ENCODE results near the gene BAZ2B. TPM values are rescaled to one million over a fixed set of nuclear protein-coding genes. Genes with fewer than 3 reads are reported as not detected.

Gene BAZ2B
- total RNA-seq, 2 donors from 2014 or later: 9.4 to 15.0 TPM

DNA sequence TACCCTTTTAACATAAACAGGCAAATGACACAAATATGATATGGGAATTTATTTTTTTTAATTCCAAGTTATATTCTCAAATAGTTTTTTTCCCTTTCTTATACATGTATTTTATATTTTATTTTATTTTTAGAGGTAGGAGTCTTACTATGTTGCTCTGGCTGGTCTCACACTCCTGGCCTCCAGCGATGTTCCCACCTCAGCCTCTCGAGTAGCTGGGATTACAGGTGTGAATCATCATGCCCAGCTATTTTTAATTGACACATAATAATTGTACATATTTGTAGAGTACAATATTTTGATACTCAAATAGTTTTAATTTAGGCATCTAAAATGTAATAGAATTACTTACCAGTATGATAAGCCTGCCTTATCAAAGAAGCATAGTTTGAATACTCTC lies 12.2 kb downstream of the BAZ2B start:
- no peaks in the 10 kb centered on the region for H3K36me3 Mint-ChIP-seq
- H3K9me3 Mint-ChIP-seq: no peaks in the 10 kb centered on the region
- no peak overlapping the region for H3K27ac Mint-ChIP-seq
- DNase-seq (ENCODE audit: low spot score in 2 of 2) (no peak), ATAC-seq (no peak)

DNA sequence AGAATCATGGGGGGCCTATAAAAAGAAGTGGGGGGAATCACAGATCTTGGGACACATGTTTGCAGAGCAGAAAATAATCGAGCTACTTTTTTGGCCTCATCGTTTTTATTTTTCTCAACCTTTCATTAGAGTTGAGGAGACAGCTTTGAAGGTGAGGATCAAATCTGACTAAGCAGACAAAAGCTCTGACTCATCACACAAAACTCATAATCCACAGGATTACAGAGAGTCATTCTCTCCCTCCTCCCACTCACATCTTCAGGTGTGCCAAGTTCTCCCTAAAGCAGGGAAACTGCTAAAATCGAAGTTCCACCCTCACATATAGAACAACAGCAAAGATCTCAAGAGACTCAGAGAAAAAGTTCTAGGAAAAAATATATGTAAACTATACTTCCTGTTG lies 15.6 kb downstream of the BAZ2B start:
- Mint-ChIP-seq H3K9me3 (no peaks in the 10 kb centered on the region), H3K36me3 (no peaks in the 10 kb centered on the region), H3K27ac (no peak overlapping the region)
- ATAC-seq (peak; percentile 68 to 96), DNase-seq (ENCODE audit: low spot score in 2 of 2) (peak in 1 of 2 donors; percentile 13)

DNA sequence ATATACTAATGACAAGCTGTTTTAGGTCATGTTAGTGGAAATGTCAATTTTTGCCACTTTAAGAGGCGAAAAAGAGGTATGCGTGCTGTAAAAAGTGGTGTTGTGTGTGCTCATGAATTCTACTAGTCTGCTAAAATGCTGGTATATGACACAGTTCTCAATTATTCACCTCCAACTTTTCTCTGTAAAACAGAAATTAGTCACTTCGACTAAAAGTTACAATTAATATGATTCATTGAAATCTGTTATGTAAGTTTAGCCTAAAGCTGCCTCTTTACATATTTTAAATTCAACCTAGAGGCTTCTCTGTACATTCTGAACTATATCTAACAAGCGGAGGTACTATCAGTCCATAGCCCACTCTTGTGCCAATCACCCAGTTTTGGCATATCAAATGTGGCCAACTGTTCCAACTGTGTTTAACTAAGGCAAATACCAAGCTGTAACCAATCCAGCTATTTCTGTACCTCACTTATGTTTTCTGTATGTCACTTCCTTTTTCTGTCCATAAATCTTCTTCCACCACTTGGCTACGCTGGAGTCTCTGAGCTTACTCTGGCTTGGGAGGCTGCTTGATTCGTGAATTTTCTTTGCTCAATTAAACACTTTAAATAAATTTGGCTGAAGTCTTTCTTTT lies 20.8 kb downstream of the BAZ2B start:
- no peak for ATAC-seq
- DNase-seq (ENCODE audit: low spot score in 2 of 2): no peak
- H3K36me3 Mint-ChIP-seq: no peaks in the 10 kb centered on the region
- H3K9me3 Mint-ChIP-seq: no peaks in the 10 kb centered on the region
- H3K27ac Mint-ChIP-seq: no peak overlapping the region

DNA sequence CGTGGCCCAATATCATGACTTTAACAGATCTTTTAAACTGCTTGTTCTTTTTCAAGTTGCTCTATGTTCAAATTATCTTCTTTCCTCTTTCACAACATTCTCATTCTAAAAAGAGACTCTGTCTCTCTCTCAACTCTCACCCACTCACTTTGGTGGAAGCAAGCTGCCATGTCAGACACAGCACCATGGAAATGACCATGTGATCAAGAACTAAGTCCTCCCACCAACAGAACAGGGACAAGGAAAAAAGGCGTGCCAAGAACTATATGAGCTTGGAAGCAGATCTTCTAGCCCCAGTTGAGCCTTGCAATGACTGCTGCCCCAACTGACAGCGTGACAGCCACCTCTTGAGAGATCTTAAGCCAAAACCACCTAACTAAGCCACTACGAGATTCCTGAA lies 23.9 kb downstream of the BAZ2B start:
- no peak overlapping the region for H3K27ac Mint-ChIP-seq
- H3K9me3 Mint-ChIP-seq: no peaks in the 10 kb centered on the region
- DNase-seq (ENCODE audit: low spot score in 2 of 2) (no peak), ATAC-seq (no peak)
- no peaks in the 10 kb centered on the region for H3K36me3 Mint-ChIP-seq

DNA sequence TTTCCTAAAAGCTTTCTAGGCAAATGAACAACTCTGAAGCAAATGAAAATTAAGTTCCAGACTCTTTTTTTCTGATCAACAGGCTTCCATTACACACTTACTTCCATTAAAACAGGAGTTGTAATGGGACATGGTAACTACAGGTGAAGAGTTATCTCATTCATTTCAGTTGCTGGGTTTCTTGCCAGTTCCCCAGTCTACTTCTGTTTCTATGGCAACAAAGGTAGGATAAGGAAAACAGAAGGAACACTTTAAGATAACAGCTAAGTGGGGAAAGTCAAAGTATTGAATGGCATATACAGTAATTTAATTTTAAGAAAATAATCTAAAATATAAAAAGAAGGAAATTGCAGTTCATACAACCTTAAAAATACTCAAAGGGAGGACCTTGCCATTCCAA lies 25.1 kb downstream of the BAZ2B start:
- H3K27ac Mint-ChIP-seq: no peak overlapping the region
- ATAC-seq: no peak
- H3K9me3 Mint-ChIP-seq: no peaks in the 10 kb centered on the region
- H3K36me3 Mint-ChIP-seq: no peaks in the 10 kb centered on the region
- DNase-seq (ENCODE audit: low spot score in 2 of 2): no peak

DNA sequence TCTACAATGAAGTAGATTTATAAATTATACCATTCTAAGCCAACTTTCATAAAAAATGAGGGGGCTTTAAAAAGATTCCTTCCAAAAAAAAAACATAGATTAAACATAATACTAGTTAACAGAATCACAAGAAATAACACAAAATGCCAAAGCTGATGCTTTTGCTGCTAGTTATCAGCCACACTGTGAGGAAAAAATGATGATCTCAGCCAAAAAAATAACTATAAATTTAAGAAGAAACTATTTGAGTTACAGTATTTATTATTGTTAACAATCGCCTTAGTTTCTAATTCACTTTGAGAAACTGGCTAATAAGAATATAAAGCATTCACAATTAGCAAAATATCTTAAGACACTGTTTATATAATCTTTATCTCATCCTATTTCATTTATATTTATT lies 27.1 kb downstream of the BAZ2B start:
- Mint-ChIP-seq H3K9me3 (no peaks in the 10 kb centered on the region), H3K27ac (no peak overlapping the region), H3K36me3 (no peaks in the 10 kb centered on the region)
- ATAC-seq (no peak), DNase-seq (ENCODE audit: low spot score in 2 of 2) (no peak)

DNA sequence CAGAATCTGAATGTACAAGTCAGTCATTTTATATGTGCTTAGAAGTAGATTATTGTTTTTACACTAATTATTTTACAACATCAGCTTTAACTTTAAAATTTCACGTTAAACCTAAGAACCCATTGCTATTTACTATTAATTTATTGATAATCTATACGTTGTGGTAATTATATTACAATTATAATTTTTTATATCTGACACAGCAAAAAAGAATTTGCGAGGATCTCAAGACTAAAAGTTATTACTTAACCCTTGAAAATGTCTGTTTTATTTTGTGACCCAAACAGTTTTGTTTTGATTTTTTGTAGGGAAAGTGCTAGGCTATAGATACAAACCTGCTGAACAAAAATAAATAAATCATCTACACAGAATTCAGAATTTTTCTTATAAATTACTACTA lies 30.3 kb downstream of the BAZ2B start:
- Mint-ChIP-seq H3K9me3 (no peaks in the 10 kb centered on the region), H3K36me3 (no peaks in the 10 kb centered on the region), H3K27ac (no peak overlapping the region)
- no peak for ATAC-seq
- no peak for DNase-seq (ENCODE audit: low spot score in 2 of 2)

DNA sequence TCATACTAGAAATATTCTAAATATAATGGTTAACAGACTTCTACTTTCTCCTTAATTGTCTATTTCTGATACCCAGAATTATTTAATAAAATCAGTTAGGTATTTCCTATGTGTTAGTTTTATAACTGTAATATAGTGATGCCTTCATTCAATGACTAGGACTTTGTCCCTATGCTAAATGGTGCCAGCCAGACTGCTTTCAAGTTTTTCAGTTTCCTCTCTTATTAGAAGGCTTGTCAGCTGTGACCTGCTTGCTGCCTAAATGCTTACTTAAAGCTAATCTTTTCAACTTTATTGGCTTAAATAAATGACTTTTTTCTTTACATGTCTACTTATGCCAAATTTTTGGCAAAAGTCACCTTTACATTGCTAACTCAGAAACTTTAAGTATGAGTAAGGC lies 30.7 kb downstream of the BAZ2B start:
- Mint-ChIP-seq H3K9me3 (no peaks in the 10 kb centered on the region), H3K27ac (no peak overlapping the region), H3K36me3 (peaks cover 0 to 1% of the 10 kb centered on the region in 2 donors)
- no peak for ATAC-seq
- no peak for DNase-seq (ENCODE audit: low spot score in 2 of 2)

DNA sequence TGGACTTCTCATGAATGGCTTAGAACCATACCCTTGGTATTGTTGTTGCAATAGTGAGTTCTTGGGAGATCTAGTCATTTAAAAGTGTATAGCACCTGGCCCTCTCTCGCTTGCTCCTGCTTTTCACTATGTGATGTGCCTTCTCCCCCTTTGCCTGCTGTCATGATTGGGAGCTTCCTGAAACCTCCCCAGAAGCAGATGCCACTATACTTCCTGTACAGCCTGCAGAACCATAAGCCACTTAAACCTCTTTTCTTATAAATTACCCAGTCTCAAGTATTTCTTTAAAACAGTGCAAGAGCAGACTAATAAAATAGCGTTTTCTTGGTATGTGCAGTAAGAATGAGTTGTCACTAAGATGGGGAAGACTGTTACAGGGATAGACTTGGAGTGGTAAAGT lies 31.6 kb downstream of the BAZ2B start:
- no peak for DNase-seq (ENCODE audit: low spot score in 2 of 2)
- Mint-ChIP-seq H3K36me3 (peaks cover 0 to 8% of the 10 kb centered on the region in 2 donors), H3K27ac (no peak overlapping the region), H3K9me3 (no peaks in the 10 kb centered on the region)
- no peak for ATAC-seq

DNA sequence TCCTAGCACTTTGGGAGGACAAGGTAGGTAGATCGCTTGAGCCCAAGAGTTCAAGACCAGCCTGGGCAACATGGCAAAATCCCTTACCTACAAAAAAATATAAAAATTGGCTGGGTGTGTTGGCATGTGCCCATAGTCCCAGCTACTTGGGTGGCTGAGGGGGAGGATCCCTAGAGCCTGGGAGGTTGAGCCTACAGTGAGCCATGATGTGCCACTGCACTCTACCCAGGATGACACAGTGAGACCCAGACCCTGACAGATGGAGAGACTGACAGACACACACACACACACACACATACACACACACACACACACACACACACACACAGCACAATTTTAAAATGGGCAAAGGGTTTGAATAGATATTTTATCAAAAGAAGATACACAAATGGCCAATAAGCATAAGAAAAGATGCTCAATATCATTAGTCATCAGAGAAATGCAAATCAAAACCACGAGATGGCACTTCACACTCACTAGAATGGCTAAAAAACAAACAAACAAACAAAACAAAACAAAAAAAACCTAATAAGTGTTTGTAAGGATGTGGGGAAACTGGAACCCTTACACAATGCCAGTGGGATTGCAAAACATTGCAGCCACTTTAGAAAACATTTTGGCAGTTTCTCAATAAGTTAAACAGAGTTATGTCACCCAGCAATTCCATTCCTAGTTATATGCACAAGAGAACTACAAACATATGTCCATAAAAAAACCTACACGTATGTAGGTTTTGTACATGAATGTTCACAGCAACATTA lies 42.3 kb downstream of the BAZ2B start:
- H3K36me3 Mint-ChIP-seq: peaks cover 0 to 19% of the 10 kb centered on the region in 2 donors
- peaks cover 0 to 8% of the 10 kb centered on the region in 2 donors for H3K9me3 Mint-ChIP-seq
- no peak for DNase-seq (ENCODE audit: low spot score in 2 of 2)
- no peak overlapping the region for H3K27ac Mint-ChIP-seq
- no peak for ATAC-seq

DNA sequence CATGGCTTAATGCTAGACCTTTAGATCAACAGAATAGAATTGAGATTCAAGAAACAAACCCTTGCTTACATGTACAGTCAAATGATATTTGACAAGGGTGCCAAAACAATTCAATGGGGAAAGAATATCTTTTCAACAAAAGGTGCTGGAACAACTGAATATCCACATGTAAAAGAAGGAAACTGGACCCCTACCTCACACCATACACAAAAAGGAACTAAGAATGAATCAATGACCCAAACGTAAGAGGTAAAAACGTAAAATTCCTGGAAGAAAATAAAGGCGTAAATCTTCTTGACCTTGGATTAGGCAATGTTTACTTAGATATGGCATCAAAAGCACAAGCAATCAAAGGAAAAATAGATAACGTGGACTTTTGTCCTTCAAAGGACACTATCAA lies 43.1 kb downstream of the BAZ2B start:
- DNase-seq (ENCODE audit: low spot score in 2 of 2) (no peak), ATAC-seq (no peak)
- no peak overlapping the region for H3K27ac Mint-ChIP-seq
- H3K36me3 Mint-ChIP-seq: peaks cover 0 to 13% of the 10 kb centered on the region in 2 donors
- H3K9me3 Mint-ChIP-seq: peaks cover 0 to 6% of the 10 kb centered on the region in 2 donors

DNA sequence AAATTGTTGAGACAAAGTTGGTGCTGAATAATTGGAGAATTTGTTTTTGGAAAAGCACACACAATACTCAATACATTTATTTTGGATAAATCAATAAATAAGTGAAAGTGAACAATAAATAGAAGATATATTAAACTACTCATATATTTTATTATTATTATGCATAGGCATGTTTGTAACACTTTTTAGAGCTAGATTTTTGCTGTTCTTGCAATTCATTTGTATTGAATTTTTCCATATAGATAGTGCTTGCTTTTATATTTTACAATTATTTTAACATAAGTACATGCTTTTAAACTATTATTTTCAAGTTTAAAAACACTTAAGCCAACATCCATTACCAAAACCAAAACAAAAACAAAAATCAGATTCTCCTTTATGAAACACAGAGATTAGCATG lies 43.9 kb downstream of the BAZ2B start:
- H3K9me3 Mint-ChIP-seq: peaks cover 0 to 6% of the 10 kb centered on the region in 2 donors
- H3K36me3 Mint-ChIP-seq: peaks cover 0 to 13% of the 10 kb centered on the region in 2 donors
- ATAC-seq (no peak), DNase-seq (ENCODE audit: low spot score in 2 of 2) (no peak)
- H3K27ac Mint-ChIP-seq: no peak overlapping the region

DNA sequence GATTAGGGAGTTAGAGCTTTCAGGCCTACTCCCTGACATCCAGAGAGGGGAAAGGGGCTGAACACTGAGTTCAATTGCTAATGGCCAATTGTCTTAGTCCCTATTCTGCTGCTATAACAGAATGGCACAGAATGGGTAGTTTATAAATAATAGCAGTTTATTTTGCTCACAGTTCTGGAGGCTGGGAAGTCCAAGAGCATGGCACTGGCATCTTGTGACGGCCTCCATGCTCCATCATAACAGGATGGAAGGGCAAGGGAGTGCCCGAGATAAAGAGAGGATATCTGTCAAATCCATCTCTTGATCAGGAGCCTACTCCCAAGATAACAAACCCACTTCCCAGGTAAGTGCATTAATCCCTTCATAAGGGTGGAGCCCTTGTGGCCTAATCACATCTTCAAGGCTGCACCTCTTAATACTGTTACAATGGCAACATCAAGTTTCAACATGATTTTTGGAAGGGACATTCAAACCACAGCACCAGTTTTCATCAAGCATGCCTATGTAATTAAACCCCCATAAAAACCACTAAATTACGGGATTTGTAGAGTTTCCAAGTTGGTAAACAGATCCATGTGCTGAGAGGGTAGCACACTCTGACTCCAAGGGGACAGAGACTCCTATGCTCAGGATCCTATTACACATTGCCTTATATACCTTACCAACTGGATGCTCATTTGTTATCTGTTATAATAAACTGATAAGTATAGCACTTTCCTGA lies 44.6 kb downstream of the BAZ2B start:
- H3K9me3 Mint-ChIP-seq: peaks cover 0 to 6% of the 10 kb centered on the region in 2 donors
- no peak overlapping the region for H3K27ac Mint-ChIP-seq
- no peak for ATAC-seq
- no peak for DNase-seq (ENCODE audit: low spot score in 2 of 2)
- H3K36me3 Mint-ChIP-seq: peaks cover 0 to 13% of the 10 kb centered on the region in 2 donors

DNA sequence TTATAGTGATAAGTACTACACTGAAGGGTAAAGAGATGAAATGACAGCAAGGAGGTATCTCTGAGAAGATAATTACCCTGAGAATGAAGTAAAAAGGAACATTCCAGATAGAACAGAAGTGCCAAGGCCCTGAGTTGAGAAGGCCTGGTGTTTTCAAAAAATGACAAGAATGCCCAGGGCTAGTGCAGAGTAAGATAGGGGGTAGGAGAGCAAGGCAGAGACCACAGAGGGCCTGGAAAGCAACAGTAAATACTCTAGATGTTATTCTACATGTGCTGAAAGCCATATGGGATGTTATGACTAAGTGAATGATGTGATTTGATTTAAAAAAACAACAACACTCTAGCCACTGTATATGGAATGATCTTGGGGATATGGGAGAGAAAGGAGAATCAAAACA lies 52.3 kb downstream of the BAZ2B start:
- Mint-ChIP-seq H3K27ac (peak overlapping the region in 1 of 2 donors; percentile 39), H3K9me3 (no peaks in the 10 kb centered on the region), H3K36me3 (no peaks in the 10 kb centered on the region)
- ATAC-seq: no peak
- no peak for DNase-seq (ENCODE audit: low spot score in 2 of 2)

DNA sequence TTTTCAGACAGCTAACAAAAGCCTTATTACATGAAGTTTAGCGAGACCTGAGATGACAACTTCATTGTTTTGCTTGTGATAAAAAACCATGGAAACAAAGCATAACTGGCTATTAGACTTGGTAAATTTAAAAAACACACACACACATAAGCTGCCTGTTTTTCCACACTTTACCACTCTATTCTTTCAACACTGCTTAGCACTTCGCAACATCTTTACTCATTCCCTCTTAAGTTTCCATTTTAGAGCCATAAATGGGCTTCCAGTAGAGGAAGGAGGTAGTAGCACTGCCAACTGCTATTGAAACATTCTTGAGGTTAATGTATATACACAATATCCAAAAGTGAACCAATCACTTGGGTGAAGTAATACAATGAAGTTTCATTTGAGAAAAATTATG lies 54.1 kb downstream of the BAZ2B start:
- Mint-ChIP-seq H3K27ac (no peak overlapping the region), H3K36me3 (no peaks in the 10 kb centered on the region), H3K9me3 (no peaks in the 10 kb centered on the region)
- DNase-seq (ENCODE audit: low spot score in 2 of 2): no peak
- no peak for ATAC-seq

DNA sequence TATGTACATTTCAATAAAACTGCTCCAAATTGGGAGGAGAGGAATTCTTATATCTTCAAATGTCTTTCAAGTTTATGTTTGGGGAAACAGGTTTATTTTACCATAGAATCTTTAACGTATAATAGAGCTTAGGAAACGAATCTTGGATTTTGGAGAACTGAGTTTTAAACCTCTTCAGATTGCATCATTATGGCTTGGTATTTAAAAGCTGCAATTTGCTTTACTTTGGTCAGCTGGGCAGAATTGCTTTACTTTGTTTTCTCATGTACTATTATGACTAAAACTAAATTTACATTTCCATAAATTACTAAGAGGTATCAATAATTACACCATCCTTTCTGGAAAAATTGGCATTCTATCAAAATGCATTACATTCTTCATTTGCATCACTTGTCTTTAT lies 54.6 kb downstream of the BAZ2B start:
- ATAC-seq (no peak), DNase-seq (ENCODE audit: low spot score in 2 of 2) (no peak)
- Mint-ChIP-seq H3K27ac (no peak overlapping the region), H3K36me3 (no peaks in the 10 kb centered on the region), H3K9me3 (no peaks in the 10 kb centered on the region)

DNA sequence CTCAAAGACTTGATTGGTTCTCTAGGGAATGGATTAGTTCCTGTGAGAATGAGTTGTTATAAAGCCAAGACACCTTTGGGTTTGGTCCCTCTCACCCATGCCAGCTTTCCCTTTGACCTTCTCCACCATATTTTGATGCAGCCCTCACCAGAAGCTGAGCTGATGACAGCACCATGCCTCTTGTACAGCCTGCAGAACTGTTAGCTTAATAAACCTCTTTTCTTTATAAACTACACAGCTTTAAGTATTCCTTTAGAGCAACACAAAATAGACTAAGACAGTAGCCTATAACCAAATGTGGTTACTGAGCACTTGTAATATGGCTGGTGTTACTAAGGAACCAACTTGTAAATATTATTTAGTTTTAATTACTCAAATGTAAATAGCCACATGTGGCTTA lies 55.1 kb downstream of the BAZ2B start:
- DNase-seq (ENCODE audit: low spot score in 2 of 2) (no peak), ATAC-seq (no peak)
- Mint-ChIP-seq H3K9me3 (no peaks in the 10 kb centered on the region), H3K36me3 (no peaks in the 10 kb centered on the region), H3K27ac (no peak overlapping the region)
